ENCODE data around the gene HOXA5. TPM values are rescaled to one million over a fixed set of nuclear protein-coding genes. Genes with fewer than 3 reads are reported as not detected.

Gene HOXA5
- total RNA-seq, 1 donor from 2014 or later, result 0.59 TPM

DNA sequence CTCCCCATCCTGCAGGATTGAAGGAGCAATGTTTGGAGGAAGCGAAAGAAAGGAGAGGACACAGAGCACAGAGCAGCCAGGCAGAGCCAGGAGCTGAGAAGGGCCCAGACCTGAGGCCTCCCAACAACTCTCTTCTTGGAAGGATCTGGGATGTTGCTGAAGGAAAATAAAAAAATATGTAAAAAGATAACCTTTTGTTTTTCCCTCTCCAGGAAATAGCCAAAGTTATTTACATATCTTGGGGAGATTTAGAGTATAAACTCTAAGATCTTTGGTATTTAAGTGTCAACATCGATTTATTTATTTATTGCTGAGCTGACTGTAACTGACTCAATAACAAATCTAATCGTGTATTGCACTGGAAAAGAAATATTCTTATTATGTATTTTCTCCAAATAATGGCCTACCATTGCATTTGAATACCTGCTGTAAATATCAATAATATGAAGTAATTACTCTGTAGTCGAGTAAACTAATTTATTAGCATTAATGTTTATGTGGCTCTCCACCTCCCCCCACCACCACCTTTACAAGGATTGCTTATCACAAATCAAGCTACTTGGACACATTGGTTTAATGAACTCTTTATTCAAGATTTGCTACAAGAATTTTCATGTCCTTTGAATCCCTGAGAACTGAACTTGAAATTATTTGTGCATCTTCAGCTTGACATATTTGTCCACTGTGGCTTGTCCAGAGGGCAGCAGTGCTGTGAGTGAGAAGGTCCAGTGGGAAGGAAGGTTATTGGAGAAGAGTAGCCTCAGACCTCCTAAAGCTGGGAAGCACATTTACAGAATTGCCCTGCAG is 43.4 kb upstream of the HOXA5 start:
- Mint-ChIP-seq H3K4me3 (ENCODE audit: unreplicated experiment) (no peak overlapping the region), H3K9me3 (ENCODE audit: unreplicated experiment) (no peaks in the 10 kb centered on the region), H3K36me3 (ENCODE audit: low read depth, unreplicated experiment) (peaks cover 6% of the 10 kb centered on the region), H3K27me3 (ENCODE audit: unreplicated experiment) (peaks cover 54% of the 10 kb centered on the region), H3K4me1 (ENCODE audit: unreplicated experiment) (peaks cover 46% of the 10 kb centered on the region), H3K27ac (ENCODE audit: unreplicated experiment) (no peak overlapping the region)
- DNase-seq (ENCODE audit: low spot score), result no peak
- TF ChIP-seq CTCF (IDR thresholded peaks at IDR 0.05; ENCODE audit: unreplicated experiment), result no peak

GRCh38 chr7:27185854-27186667 is 42.6 kb upstream of the HOXA5 start:
- Mint-ChIP-seq H3K9me3 (ENCODE audit: unreplicated experiment) (no peaks in the 10 kb centered on the region), H3K4me1 (ENCODE audit: unreplicated experiment) (peaks cover 46% of the 10 kb centered on the region), H3K4me3 (ENCODE audit: unreplicated experiment) (peak overlapping the region; percentile 28), H3K27me3 (ENCODE audit: unreplicated experiment) (peaks cover 50% of the 10 kb centered on the region), H3K27ac (ENCODE audit: unreplicated experiment) (no peak overlapping the region), H3K36me3 (ENCODE audit: low read depth, unreplicated experiment) (peaks cover 6% of the 10 kb centered on the region)
- TF ChIP-seq CTCF (IDR thresholded peaks at IDR 0.05; ENCODE audit: unreplicated experiment), result no peak
- DNase-seq (ENCODE audit: low spot score), result no peak

DNA sequence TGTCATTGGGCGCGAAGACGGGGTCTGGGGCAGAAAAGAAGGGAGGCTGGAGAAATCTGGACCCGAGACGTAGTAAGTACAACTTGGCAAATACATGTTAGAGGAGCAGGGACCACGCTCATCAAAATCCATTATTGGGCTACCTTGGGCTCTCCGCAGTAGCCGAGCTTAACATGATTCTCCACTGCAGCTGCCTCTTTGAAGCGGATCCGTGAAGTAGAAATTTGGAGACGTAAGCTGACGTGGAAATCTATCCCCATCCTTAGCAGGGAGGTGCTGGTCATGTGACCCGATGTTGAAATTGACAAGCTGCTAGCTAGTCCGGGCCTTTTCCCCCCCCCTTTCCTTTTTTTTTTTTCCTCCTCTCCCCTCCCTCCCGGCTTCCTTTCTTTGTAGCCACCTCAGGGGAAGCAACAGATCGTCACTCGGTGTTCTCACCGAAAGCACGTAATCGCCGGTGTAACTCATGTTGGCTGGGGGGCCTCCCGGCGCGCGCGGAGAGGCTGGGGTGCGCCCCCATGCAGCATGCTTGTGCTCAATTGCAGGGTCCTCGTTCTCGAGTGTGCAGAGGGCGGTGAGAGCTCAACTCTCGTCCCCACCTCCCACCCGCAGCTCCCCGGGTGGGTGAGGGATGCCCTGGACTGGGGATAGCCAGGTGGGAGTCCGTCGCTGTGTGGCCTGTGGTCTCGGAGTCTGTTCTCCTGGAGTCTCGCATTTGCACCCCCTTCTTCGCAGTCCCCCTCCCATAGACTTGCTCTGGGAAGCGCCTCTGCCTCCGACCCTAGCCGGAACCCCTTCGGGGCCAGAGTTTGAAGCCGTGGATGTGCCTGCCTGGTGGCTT is 41.8 kb upstream of the HOXA5 start, which contains the start of gene HOXA11:
Gene HOXA11 (minus strand): TSS at position 220 of the 841 bp plus-strand sequence. CDS start 88 bp downstream, at position 132.
- H3K27me3 Mint-ChIP-seq (ENCODE audit: unreplicated experiment), result peaks cover 45% of the 10 kb centered on the region
- no peak within 1 kb of the TSS for H3K27ac Mint-ChIP-seq (ENCODE audit: unreplicated experiment)
- peaks cover 43% of the 10 kb centered on the region for H3K4me1 Mint-ChIP-seq (ENCODE audit: unreplicated experiment)
- H3K9me3 Mint-ChIP-seq (ENCODE audit: unreplicated experiment), result no peaks in the 10 kb centered on the region
- H3K4me3 Mint-ChIP-seq (ENCODE audit: unreplicated experiment), result peak within 1 kb of the TSS; percentile 79
- peaks cover 2% of the 10 kb centered on the region for H3K36me3 Mint-ChIP-seq (ENCODE audit: low read depth, unreplicated experiment)
- TF ChIP-seq CTCF (IDR thresholded peaks at IDR 0.05; ENCODE audit: unreplicated experiment), result no peak
- DNase-seq (ENCODE audit: low spot score), result no peak

DNA sequence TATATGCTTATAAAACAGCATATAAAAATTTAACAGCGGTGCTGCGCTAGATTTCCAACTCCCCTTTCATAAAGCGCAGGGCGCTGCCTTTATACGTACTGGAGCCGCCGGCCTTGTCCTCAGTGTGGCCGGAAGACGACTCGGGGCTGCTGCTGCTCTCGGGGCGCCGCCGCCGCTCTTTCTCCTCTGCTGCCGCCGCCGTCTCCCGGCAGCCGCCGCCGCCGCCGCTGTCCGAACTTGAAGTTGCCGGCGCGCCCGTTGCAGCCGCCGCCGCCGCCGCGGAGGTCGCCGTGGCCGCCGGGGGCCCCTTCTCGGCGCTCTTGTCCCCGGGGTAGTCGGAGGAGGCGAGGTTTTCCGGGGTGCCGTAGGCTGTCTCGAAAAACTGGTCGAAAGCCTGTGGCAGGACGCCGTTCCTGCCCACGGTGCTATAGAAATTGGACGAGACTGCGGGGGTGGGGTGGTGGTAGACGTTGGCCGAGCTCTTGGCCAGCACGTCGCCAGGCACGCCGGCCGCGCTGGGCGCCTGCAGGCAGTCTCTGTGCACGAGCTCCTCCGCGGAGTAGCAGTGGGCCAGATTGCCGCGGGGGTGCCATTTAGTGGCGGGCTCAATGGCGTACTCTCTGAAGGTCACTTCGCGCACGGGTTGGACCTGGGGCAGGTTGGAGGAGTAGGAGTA is 41.0 kb upstream of the HOXA5 start:
- Mint-ChIP-seq H3K27me3 (ENCODE audit: unreplicated experiment) (peaks cover 44% of the 10 kb centered on the region), H3K4me1 (ENCODE audit: unreplicated experiment) (peaks cover 39% of the 10 kb centered on the region), H3K27ac (ENCODE audit: unreplicated experiment) (no peak overlapping the region), H3K4me3 (ENCODE audit: unreplicated experiment) (peak overlapping the region; percentile 79), H3K36me3 (ENCODE audit: low read depth, unreplicated experiment) (no peaks in the 10 kb centered on the region), H3K9me3 (ENCODE audit: unreplicated experiment) (no peaks in the 10 kb centered on the region)
- no peak for TF ChIP-seq CTCF (IDR thresholded peaks at IDR 0.05; ENCODE audit: unreplicated experiment)
- DNase-seq (ENCODE audit: low spot score), result no peak

Measured in endothelial cell (in vitro differentiated cells).